ENCODE data around the gene TMEM132C.

DNA sequence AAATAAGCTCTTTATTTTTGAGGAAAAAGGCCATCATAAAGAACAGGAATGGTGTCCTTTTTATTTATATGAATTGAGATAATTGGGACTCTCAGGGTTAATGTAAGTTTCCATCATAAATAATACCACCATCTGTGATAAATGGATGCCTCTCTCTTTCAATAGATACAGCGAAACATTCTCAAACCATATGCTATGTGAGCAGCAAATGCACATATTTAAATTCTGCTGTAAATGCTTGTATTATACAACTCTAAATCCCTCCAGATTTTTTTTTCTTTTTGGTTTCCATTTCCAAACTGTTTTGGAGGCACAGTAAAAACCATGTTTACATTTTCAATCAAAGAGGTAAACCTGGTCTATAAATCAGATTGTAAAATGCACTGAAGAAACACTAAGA, 132.3 kb downstream of the TMEM132C start:
- TF ChIP-seq, protein P1, sequence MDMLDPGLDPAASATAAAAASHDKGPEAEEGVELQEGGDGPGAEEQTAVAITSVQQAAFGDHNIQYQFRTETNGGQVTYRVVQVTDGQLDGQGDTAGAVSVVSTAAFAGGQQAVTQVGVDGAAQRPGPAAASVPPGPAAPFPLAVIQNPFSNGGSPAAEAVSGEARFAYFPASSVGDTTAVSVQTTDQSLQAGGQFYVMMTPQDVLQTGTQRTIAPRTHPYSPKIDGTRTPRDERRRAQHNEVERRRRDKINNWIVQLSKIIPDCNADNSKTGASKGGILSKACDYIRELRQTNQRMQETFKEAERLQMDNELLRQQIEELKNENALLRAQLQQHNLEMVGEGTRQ (IDR thresholded peaks at IDR 0.05; ENCODE audit: low read depth, low read length): no peak
- TF ChIP-seq, protein P1 (CRISPR knock-in tag; IDR thresholded peaks at IDR 0.05; ENCODE audit: borderline replicate concordance): no peak
- TF ChIP-seq, protein P2, sequence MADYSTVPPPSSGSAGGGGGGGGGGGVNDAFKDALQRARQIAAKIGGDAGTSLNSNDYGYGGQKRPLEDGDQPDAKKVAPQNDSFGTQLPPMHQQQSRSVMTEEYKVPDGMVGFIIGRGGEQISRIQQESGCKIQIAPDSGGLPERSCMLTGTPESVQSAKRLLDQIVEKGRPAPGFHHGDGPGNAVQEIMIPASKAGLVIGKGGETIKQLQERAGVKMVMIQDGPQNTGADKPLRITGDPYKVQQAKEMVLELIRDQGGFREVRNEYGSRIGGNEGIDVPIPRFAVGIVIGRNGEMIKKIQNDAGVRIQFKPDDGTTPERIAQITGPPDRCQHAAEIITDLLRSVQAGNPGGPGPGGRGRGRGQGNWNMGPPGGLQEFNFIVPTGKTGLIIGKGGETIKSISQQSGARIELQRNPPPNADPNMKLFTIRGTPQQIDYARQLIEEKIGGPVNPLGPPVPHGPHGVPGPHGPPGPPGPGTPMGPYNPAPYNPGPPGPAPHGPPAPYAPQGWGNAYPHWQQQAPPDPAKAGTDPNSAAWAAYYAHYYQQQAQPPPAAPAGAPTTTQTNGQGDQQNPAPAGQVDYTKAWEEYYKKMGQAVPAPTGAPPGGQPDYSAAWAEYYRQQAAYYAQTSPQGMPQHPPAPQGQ (CRISPR knock-in tag; IDR thresholded peaks at IDR 0.05; ENCODE audit: borderline replicate concordance): no peak
- TF ChIP-seq, protein P3, sequence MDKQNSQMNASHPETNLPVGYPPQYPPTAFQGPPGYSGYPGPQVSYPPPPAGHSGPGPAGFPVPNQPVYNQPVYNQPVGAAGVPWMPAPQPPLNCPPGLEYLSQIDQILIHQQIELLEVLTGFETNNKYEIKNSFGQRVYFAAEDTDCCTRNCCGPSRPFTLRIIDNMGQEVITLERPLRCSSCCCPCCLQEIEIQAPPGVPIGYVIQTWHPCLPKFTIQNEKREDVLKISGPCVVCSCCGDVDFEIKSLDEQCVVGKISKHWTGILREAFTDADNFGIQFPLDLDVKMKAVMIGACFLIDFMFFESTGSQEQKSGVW (CRISPR knock-in tag; IDR thresholded peaks at IDR 0.05; ENCODE audit: borderline replicate concordance): no peak
- TF ChIP-seq SATB2 (CRISPR knock-in tag; IDR thresholded peaks at IDR 0.05) (no peak), TOE1 (CRISPR knock-in tag; IDR thresholded peaks at IDR 0.05) (no peak), CHD2 (IDR thresholded peaks at IDR 0.05; ENCODE audit: low read depth, low read length) (no peak), JDP2 (CRISPR knock-in tag; IDR thresholded peaks at IDR 0.05; ENCODE audit: borderline replicate concordance) (no peak), ZSCAN9 (CRISPR knock-in tag; IDR thresholded peaks at IDR 0.05; ENCODE audit: borderline replicate concordance) (no peak), ZNF547 (CRISPR knock-in tag; IDR thresholded peaks at IDR 0.05) (no peak), EZH2 (conservative IDR thresholded peaks at IDR 0.05; ENCODE audit: low read depth, low read length) (no peak), ZFP36 (IDR thresholded peaks at IDR 0.05; ENCODE audit: borderline replicate concordance, low read depth, low read length, partially characterized antibody) (no peak)
